H9 (cell line): ENCODE data around the gene LCE1A. TPM values are rescaled to one million over a fixed set of nuclear protein-coding genes. Genes with fewer than 3 reads are reported as not detected.

Experiments used
- DNase-seq: peaks from one replicate; pipeline ENCODE4 v3.0.0-alpha.2; 2017
- H2AFZ ChIP-seq: one replicate; pipeline ENCODE4 v1.6.1; 2013; ENCODE audit warnings: mild to moderate bottlenecking, low read length, control low read depth, moderate library complexity
- H2AK5ac ChIP-seq: 2 replicates; pipeline ENCODE4 v1.6.1; 2013; ENCODE audit warnings: low read length, control low read depth, mixed read lengths; ENCODE audit not compliant: insufficient read length
- H2BK120ac ChIP-seq: one replicate; pipeline ENCODE4 v1.6.1; 2013; ENCODE audit warnings: low read depth, mild to moderate bottlenecking, low read length, control low read depth, inconsistent platforms; ENCODE audit not compliant: poor library complexity, severe bottlenecking
- H2BK12ac ChIP-seq: 2 replicates; pipeline ENCODE4 v1.6.1; 2013; ENCODE audit warnings: low read length, control low read depth, mixed read lengths, low read depth; ENCODE audit not compliant: insufficient read length
- H2BK15ac ChIP-seq: 2 replicates; pipeline ENCODE4 v1.6.1; 2013; ENCODE audit warnings: low read depth, low read length, control low read depth
- H2BK20ac ChIP-seq: one replicate; pipeline ENCODE4 v1.6.1; 2013; ENCODE audit warnings: low read depth, mild to moderate bottlenecking, low read length, control low read depth, inconsistent platforms; ENCODE audit not compliant: poor library complexity, severe bottlenecking
- H2BK5ac ChIP-seq: 2 replicates; pipeline ENCODE4 v1.6.1; 2013; ENCODE audit warnings: low read length, control low read depth, mixed read lengths; ENCODE audit not compliant: insufficient read length
- H3K14ac ChIP-seq: 2 replicates; pipeline ENCODE4 v1.6.1; 2013; ENCODE audit warnings: low read length, control low read depth; ENCODE audit not compliant: insufficient read depth
- H3K18ac ChIP-seq: 2 replicates; pipeline ENCODE4 v1.6.1; 2013; ENCODE audit warnings: low read depth, mild to moderate bottlenecking, mixed read lengths, low read length, control low read depth; ENCODE audit not compliant: insufficient read length
- H3K23ac ChIP-seq: 2 replicates; pipeline ENCODE4 v1.6.1; 2013; ENCODE audit warnings: low read length, control low read depth, mixed read lengths, low read depth; ENCODE audit not compliant: insufficient read length
- H3K23me2 ChIP-seq: 2 replicates; pipeline ENCODE4 v1.6.1; 2013; ENCODE audit warnings: low read depth, mild to moderate bottlenecking, mixed read lengths, low read length, control low read depth; ENCODE audit not compliant: insufficient read length, poor library complexity, severe bottlenecking
- H3K27ac ChIP-seq: 2 replicates; pipeline ENCODE4 v1.5.1; 2013; ENCODE audit warnings: low read length, control low read depth, mixed read lengths, low read depth; ENCODE audit not compliant: insufficient read length
- H3K27me3 ChIP-seq: 2 replicates; pipeline ENCODE4 v1.6.1; 2013; ENCODE audit warnings: low read length, control low read depth, inconsistent platforms; ENCODE audit not compliant: insufficient read depth
- H3K4ac ChIP-seq: 2 replicates; pipeline ENCODE4 v1.6.1; 2013; ENCODE audit warnings: low read depth, mild to moderate bottlenecking, control low read depth, inconsistent platforms, low read length, moderate library complexity
- H3K4me1 ChIP-seq: 2 replicates; pipeline ENCODE4 v1.6.1; 2013; ENCODE audit warnings: low read length, control low read depth, inconsistent platforms; ENCODE audit not compliant: insufficient read depth
- H3K4me2 ChIP-seq: 2 replicates; pipeline ENCODE4 v1.6.1; 2013; ENCODE audit warnings: low read length, control low read depth, mixed read lengths; ENCODE audit not compliant: insufficient read length, insufficient read depth
- H3K56ac ChIP-seq: 2 replicates; pipeline ENCODE4 v1.6.1; 2013; ENCODE audit warnings: low read depth, mild to moderate bottlenecking, mixed read lengths, low read length, control low read depth; ENCODE audit not compliant: insufficient read length
- H3K79me1 ChIP-seq: 2 replicates; pipeline ENCODE4 v1.6.1; 2013; ENCODE audit warnings: low read depth, mild to moderate bottlenecking, moderate library complexity, low read length, control low read depth, inconsistent platforms; ENCODE audit not compliant: insufficient read depth, poor library complexity, severe bottlenecking
- H3K79me2 ChIP-seq: 2 replicates; pipeline ENCODE4 v1.6.1; 2013; ENCODE audit warnings: low read length, control low read depth, inconsistent platforms; ENCODE audit not compliant: insufficient read depth
- H3K9ac ChIP-seq: 2 replicates; pipeline ENCODE4 v1.6.1; 2013; ENCODE audit warnings: low read length, control low read depth, mixed read lengths; ENCODE audit not compliant: insufficient read length; ENCODE audit errors: extremely low read depth
- H3K9me3 ChIP-seq: one replicate; pipeline ENCODE4 v1.6.1; 2013; ENCODE audit warnings: low read depth, low read length, inconsistent platforms; ENCODE audit not compliant: control insufficient read depth
- H3T11ph ChIP-seq: one replicate; pipeline ENCODE4 v1.6.1; 2013; ENCODE audit warnings: mild to moderate bottlenecking, low read length, control low read depth, inconsistent platforms
- H4K20me1 ChIP-seq: one replicate; pipeline ENCODE4 v1.6.1; 2013; ENCODE audit not compliant: control insufficient read depth, insufficient read length, insufficient read depth
- H4K5ac ChIP-seq: 2 replicates; pipeline ENCODE4 v1.6.1; 2013; ENCODE audit warnings: low read depth, mild to moderate bottlenecking, mixed read lengths, low read length, control low read depth; ENCODE audit not compliant: insufficient read length
- H4K8ac ChIP-seq: replicated peaks from 2 replicates; pipeline ENCODE4 v1.6.1; 2013; ENCODE audit warnings: low read length, control low read depth, mixed read lengths, low read depth; ENCODE audit not compliant: insufficient read length
- H4K91ac ChIP-seq: 2 replicates; pipeline ENCODE4 v1.6.1; 2013; ENCODE audit warnings: low read depth, mild to moderate bottlenecking, moderate library complexity, mixed read lengths, low read length, control low read depth; ENCODE audit not compliant: insufficient read length
- H3K27ac Mint-ChIP-seq, 3 experiments: 2 replicates in 2 of 3; 3 replicates in 1 of 3; pipeline ENCODE4 v1.8.0; 2020 to 2021; ENCODE audit warnings: mixed read lengths in 3 of 3, mild to moderate bottlenecking in 1 of 3, moderate library complexity in 1 of 3
- H3K27me3 Mint-ChIP-seq: 2 replicates; pipeline ENCODE4 v1.8.0; 2021; ENCODE audit warnings: low read depth, mild to moderate bottlenecking, moderate library complexity, mixed read lengths
- H3K36me3 Mint-ChIP-seq, 3 experiments: 2 replicates in 2 of 3; 3 replicates in 1 of 3; pipeline ENCODE4 v1.8.0; 2020 to 2021; ENCODE audit warnings: low read depth in 3 of 3, mixed read lengths in 3 of 3; ENCODE audit not compliant: insufficient read depth in 1 of 3
- H3K4me1 Mint-ChIP-seq, 2 experiments: 2 replicates each; pipeline ENCODE4 v1.8.0; 2020; ENCODE audit warnings: mixed read lengths in 2 of 2
- H3K4me3 Mint-ChIP-seq, 2 experiments: 2 replicates in 1 of 2; 3 replicates in 1 of 2; pipeline ENCODE4 v1.8.0; 2020 to 2021; ENCODE audit warnings: mild to moderate bottlenecking in 2 of 2, mixed read lengths in 2 of 2, moderate library complexity in 1 of 2
- H3K9me3 Mint-ChIP-seq, 2 experiments: 2 replicates in 1 of 2; 3 replicates in 1 of 2; pipeline ENCODE4 v1.8.0; 2020; ENCODE audit warnings: mild to moderate bottlenecking in 2 of 2, mixed read lengths in 2 of 2, moderate library complexity in 1 of 2
- WGBS: extraction: QIAGEN DNeasy Blood & Tissue Kit; methylation state at CpG from one replicate; pipeline ENCODE4 v1.1.7; 2013; ENCODE audit warnings: missing lambda C conversion rate, low lambda C conversion rate, mixed read lengths; ENCODE audit not compliant: insufficient read length; ENCODE audit errors: extremely low coverage; 5-methylcytosine and 5-hydroxymethylcytosine counted together
- total RNA-seq: library from RNA; stranded (reverse); gene quantifications from 2 replicates; pipeline ENCODE4 v1.2.1, GENCODE V29; 2021
- TF ChIP-seq, protein P1 (sequence below): fragments of 200-600 bp; sonication (generic); conservative IDR thresholded peaks from 3 replicates; pipeline ENCODE4 v1.8.0; 2021; ENCODE audit warnings: antibody characterized with exemption, mild to moderate bottlenecking

The LCE1A gene
- total RNA-seq, 1 experiment from 2014 or later = not detected

DNA sequence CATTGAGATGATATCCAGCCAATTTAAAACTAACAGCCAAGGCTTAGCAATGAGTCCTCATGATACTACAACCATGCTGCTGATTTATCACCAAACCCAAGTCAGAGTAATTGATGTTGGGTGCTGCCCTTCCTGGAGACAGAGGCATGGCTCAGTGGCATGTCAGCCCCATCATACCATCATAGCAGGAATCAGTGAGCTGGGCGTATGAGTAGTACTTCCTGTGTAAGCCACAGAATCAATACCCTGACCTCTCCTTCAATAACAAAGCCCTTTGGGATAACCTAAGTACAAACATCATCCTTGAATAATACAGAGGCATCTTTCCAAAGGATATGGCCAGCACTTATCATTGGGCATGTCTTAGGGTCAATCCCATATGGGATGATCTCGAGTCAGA, 44.2 kb upstream of the LCE1A start:
- Mint-ChIP-seq H3K36me3 (peaks cover 3 to 27% (median 6%) of the 10 kb centered on the region in 3 experiments; a peak in 4 of 7 replicates), H3K27ac (no peak overlapping the region), H3K4me1 (no peaks in the 10 kb centered on the region), H3K27me3 (no peaks in the 10 kb centered on the region; the same call in 1 of the 2 replicates), H3K4me3 (no peak overlapping the region), H3K9me3 (peaks cover 86 to 89% of the 10 kb centered on the region in 2 experiments)
- H2BK5ac ChIP-seq = no peak overlapping the region
- H3K27ac ChIP-seq = no peak overlapping the region
- no peak overlapping the region for H4K8ac ChIP-seq
- H3K56ac ChIP-seq = no peak overlapping the region
- no peak overlapping the region for H3K18ac ChIP-seq
- H3T11ph ChIP-seq = no peak overlapping the region
- H3K23me2 ChIP-seq = no peaks in the 10 kb centered on the region
- H4K20me1 ChIP-seq = no peaks in the 10 kb centered on the region
- H3K9me3 ChIP-seq = peaks cover 75% of the 10 kb centered on the region
- H3K4me1 ChIP-seq = no peaks in the 10 kb centered on the region
- DNase-seq = no peak
- H3K4me2 ChIP-seq = no peak overlapping the region
- H3K79me2 ChIP-seq = no peaks in the 10 kb centered on the region
- no peak overlapping the region for H4K91ac ChIP-seq
- H2AK5ac ChIP-seq = no peak overlapping the region
- H2BK120ac ChIP-seq = no peak overlapping the region
- no peak overlapping the region for H2BK15ac ChIP-seq
- TF ChIP-seq, protein P1, sequence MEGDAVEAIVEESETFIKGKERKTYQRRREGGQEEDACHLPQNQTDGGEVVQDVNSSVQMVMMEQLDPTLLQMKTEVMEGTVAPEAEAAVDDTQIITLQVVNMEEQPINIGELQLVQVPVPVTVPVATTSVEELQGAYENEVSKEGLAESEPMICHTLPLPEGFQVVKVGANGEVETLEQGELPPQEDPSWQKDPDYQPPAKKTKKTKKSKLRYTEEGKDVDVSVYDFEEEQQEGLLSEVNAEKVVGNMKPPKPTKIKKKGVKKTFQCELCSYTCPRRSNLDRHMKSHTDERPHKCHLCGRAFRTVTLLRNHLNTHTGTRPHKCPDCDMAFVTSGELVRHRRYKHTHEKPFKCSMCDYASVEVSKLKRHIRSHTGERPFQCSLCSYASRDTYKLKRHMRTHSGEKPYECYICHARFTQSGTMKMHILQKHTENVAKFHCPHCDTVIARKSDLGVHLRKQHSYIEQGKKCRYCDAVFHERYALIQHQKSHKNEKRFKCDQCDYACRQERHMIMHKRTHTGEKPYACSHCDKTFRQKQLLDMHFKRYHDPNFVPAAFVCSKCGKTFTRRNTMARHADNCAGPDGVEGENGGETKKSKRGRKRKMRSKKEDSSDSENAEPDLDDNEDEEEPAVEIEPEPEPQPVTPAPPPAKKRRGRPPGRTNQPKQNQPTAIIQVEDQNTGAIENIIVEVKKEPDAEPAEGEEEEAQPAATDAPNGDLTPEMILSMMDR = no peak
- H3K79me1 ChIP-seq = no peaks in the 10 kb centered on the region
- H4K5ac ChIP-seq = no peak overlapping the region
- no peak overlapping the region for H3K14ac ChIP-seq
- no peak overlapping the region for H3K9ac ChIP-seq
- no peak overlapping the region for H2BK20ac ChIP-seq
- no peak overlapping the region for H2BK12ac ChIP-seq
- H3K23ac ChIP-seq = no peak overlapping the region
- H3K4ac ChIP-seq = no peak overlapping the region
- no peak overlapping the region for H2AFZ ChIP-seq
- no peaks in the 10 kb centered on the region for H3K27me3 ChIP-seq
- no CpG with 5 or more reads among the region's 2 CpGs for WGBS
